HG03571 (cell line): ENCODE data around the gene TOLLIP.

Source experiments
- ATAC-seq: cut with Tn5 transposase; IDR thresholded peaks from one replicate; pipeline ENCODE4 v1.9.1; 2021; ENCODE audit not compliant: unreplicated experiment

TOLLIP gene

DNA sequence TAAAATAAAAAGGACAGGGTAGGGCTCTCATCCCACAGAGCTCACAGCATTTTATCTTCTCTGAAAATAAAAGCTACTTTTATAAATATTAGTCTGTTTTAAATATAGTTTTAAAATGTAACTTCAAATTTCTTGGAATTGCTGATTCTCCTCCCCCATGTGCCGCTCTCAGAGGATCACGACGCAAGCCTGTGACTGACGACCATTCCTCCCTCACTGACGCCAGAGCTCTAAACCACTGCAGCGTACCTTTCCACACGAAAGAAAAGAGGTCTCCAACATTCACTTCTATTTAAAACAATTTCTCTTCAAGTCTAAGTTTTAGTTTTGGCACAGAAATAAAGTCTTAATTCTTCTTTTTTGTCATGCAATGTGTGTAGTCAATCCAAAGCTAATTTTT, 9.3 kb downstream of the TOLLIP start:
- ATAC-seq, result no peak

DNA sequence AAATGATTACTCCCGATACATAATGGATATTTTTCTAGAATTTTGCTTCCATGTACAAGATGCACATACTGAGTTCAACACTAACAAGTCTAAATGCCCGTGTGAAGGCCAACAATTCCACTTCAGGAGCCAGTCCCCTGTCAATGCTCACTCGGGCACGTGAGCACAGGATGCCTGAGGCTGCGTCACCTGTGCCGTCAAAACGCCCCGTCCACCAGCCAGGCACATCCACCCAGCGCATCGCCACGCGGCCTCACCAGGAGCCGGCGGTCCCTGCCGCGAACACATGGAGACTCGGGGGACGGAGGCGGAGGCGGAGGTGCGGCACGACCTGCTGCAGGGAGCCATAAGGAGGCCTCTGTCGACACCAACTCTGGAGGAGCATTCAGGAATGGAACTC, 9.8 kb downstream of the TOLLIP start:
- ATAC-seq, result no peak

DNA sequence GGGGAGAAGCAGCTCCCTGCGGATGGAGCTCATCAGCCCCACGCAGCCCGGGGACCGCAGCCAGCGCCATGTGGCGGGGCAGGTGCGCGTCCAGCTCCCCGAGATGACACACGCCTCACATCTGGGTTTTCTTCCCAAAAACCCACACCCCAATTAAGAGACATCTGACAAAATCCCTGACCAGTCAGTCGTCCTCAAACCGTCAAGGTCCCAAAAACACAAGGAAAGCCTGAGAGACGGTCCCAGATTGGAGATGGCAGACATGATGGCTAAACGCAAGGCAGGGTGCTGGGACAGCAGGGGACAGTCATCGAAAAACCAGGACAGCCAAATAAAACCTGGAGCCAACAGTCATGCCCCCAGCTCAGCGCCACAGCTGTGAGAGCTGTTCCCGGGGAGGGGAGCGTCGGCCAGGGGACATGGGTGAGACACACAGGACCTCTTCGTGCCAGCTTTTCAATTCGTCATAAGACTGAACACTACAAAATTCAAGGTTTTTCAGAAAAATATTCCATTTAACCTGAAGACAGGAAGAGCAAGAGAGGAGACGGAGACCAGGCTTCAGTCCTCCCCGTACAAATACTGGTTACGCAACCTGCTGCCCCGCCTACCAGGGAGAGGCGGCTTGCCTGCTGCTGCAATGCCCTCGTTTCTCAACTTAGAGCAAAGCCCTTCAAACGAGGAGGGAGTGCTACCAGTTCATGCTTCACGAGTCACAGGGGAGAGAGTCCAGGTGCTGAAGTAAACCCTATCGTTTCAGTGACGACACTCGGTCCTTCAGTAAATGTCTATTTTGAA, 10.5 kb downstream of the TOLLIP start:
- ATAC-seq, result no peak

DNA sequence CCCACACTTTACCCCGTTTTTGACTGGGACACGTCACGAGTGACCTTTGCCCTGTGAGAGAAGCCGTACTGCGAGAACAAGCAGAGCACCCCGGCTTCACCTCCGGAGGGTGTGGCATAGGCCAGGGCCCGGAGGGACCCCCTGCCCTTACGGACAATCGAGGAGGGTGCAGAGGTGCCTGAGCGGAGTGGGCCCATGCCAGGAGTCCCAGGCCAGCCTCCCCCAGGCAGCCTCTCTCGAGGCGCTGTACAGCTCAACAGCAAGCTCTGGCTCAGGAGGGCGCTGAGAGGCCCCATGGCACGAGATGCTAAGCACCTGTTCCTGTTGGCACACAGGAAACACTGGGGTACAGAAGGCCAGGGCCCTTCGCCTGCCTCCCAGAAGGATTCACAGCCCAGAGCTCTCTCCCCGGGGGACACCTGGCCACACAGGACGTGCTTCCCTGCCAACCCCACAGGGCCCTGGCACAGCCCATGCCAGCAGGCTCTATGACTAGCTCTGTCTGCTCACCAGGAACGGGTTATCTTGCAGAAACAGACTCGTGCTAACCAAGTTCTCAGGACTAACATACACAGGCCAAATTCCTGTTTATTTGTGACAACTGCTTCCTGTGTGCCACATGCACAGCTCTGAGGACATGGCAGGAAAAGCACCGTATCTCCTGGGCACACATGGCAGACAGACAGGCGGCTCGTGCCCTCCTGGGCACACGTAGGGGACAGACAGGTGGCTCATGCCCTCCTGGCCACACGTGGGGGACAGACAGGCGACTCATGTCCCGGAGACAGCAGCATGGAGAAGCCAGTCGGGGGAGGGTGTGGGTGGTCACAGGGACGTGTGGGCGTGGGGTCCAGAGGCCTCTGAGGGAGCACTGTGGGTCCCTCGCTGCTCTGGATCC, 11.6 kb downstream of the TOLLIP start:
- ATAC-seq, result no peak

DNA sequence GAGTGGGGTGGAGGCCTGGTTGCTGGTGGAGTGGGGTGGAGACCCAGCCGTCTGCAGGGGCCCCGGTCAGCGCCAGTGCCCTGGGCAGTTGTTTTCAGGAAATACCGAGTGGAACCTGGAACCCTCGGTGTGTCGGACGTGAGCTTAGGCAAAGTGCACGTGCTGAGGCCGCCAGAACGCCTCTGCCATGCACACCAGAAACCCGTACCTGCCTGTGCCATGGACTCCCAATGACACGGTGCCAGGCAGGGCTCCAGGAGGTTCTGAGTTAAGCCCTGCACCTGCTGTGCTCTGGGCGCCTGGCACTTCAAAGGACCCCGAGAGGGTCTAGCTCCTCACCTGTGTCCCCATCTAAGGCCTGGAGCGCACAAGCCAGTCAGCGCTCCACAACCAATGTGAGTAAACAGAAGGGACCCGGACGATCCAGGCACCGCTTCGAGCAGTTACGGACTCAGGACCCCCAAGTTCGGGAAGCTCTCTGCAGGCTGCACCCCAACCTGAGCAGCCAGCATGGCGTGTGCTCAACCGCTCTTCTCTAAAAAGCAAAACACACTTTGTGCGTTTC, 12.3 kb downstream of the TOLLIP start:
- ATAC-seq, result no peak

DNA sequence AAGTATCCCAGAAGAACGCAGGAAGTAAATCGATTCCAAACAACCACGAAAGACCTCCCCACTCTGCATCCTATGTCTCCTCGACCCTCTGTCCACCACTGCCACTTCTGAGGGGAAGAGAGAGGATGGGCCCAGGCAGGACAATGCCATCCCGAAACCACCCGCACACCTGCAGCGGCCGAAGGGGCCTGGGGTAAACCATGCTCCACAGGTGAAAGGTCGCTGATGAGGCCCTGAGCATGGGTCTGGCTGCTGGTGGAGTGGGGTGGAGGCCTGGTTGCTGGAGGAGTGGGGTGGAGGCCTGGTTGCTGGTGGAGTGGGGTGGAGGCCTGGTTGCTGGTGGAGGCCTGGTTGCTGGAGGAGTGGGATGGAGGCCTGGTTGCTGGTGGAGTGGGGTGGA, 13.1 kb downstream of the TOLLIP start:
- ATAC-seq, result no peak

DNA sequence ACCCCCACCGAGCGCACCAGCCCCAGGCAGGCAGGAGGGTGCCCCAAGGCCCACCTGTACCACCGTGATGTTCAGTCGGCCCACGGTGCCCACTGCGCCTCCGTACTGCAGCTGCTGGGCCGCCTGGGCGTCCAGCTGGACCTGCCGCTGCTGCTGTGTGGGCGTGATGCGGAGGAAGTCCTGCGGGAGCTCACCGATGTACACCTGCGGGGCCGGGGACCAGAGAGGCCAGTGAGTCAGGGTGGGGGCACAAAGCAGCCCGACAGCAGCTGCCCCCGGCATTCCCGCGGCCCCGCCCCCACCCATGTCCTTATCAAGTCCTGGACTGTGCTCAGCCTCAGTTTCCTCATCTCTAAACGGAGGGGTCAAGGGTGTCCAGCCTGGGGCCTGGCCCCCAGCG, 13.8 kb downstream of the TOLLIP start:
- ATAC-seq, result no peak

DNA sequence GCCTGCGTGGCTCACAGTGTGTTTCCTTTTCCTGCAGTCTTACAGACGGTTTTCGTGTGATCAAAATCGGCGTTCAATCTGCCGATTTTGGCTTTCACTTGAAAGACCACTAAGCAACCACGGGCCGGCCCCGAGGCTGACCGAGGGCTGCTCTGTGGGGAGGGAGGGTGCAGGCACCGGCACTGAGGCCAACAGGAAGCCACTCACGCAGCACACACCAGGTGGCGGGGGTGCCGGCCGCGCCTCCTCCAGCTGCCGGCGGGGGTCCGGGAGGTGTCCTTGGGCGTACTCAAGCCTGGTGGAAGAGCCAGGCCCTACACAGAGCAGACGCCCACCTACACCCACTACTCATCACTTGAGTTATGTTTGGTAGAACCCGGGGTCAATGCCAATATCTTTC, 14.3 kb downstream of the TOLLIP start:
- ATAC-seq, result no peak

- no peak for ATAC-seq
Observed at GRCh38 chr11:1293619-1294015, 15.8 kb downstream of the TOLLIP start.

DNA sequence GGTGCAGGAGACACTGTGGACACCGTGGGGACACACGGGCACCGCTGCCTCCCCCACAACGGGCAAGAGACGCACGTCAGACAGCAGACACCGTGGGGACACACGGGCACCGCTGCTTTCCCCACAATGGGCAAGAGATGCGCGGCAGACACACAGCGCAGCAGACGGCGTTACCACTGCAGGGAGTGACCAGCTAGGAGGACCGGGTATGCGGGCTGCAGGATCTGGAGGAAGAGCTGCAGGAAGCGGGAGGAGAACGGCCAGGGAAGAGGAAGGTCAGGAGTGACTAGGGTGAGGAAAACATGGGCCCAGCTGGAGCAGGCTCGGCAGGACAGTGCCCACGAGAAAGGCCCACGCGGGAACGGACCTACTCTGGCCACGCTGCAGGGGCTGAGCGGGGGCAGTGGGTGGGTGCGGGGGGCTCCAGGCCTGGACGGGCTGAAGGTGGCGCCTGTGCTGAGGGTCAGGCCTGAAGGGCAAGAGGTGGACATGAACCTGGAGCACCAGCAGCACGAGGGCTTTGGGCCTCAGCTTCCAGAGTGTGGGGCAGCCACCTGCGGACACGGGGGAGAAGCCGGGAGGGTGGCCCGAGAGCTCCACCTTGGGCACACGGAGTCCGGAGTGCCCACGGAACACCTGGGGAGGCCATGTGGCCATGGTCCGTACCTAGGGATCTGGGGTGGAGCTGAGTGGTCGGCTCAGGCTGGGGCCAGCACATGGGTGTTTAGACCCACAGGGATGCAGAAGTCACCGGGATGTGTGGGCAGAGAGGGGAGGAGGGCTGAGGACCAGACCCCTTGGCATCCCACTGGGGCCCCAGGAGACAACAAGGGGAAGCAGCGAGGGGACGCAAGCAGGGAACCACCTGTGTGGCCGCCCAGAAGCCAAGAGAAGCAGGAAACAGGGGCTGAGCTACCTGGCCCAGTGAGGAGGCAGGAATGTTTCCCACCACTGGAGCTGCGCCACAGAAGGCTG, 16.5 kb downstream of the TOLLIP start:
- no peak for ATAC-seq

DNA sequence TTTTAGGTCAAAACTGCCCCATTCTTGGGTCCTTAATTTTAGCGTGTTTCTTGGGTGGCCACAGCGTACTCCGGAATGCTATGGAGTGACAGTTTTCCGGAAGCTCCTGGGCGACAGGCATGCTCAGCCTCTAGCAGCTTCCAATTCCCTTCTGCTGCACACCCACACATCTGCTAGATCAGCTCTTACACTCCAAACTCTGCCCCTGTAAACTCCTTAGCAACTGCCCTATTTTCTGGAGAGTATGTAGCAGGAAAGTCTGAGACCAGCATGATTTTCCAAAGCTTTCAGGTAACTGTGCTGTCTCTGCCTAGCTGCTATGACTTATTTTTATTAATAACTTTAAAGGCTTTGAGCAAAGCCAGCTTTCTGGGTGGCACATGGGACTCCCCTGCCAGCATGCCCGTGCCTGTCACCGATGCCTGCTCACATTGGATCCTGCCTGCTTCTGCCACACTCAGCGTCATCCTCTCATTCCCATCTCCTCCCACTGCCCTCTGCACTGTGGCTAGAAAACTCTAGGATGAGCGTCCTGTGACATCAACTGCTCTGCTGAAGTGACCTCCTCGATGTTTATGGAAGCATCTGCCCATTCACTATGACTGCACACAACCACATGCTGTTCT, 17.3 kb downstream of the TOLLIP start:
- ATAC-seq, result no peak

- no peak for ATAC-seq
Observed at GRCh38 chr11:1291295-1292017, 18.0 kb downstream of the TOLLIP start.

GRCh38 chr11:1290052-1291040, 19.1 kb downstream of the TOLLIP start:
- ATAC-seq, result no peak

DNA sequence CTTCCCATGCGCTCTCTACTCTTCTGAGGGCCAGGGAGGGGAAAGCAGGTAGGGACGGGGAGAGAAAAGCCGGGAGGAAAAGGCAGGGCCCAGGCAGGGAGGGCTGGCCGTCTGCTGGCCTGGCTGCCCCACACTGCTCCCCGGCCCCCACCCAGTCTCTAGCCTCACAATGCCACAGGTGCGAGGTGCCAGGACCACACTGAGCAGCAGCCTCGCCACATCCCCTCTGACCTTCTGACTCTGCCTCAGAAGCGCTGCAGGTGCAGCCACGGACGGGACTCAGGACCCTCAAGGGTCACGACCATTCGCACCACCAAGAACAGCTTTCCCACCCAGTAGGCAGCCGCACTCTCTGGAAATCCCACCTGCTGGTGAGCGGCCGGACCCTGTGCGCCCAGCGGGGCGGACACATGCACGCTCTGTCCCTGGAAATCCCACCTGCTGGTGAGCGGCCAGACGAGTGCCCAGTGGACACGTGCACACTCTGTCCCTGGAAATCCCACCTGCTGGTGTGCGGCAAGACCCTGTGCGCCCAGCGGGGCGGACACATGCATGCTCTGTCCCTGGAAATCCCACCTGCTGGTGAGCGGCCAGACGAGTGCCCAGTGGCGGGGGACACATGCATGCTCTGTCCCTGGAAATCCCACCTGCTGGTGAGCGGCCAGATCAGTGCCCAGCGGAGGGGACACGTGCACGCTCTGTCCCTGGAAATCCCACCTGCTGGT, 20.1 kb downstream of the TOLLIP start:
- no peak for ATAC-seq

DNA sequence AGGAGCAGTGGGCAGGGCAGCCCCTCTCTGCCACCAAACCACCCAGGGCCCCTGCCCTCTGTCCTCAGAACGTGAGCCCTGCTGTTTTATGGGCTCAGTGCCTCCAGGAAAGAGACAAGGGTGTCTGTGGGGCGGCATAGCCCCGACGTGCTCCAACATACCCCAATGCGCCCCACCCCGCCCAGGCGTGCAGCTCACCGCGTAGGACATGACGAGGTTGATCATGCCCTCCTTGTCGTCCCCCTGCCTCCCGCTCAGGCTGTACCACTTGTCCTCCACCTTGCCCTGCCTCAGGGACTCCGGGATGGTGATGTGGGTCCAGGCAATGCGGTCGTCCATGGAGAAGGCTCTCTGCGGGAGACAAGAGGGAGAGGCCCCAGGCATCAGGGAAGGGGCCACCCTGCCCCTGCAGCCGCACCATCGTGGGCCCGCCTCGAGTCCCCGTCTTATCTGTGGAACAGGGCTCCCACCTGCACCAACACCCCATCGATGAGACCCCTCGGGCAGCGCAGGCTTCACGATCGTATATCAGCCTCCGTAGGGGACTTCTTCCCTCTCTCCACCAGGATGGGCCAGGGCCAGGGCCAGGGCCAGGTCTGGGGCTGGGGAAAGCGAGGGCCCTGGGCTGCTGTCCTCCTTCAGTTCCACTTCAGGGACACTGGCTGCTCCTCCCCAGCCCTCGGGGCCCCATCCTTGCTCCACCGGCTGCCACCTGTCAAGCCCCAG, 20.8 kb downstream of the TOLLIP start:
- ATAC-seq, result no peak

DNA sequence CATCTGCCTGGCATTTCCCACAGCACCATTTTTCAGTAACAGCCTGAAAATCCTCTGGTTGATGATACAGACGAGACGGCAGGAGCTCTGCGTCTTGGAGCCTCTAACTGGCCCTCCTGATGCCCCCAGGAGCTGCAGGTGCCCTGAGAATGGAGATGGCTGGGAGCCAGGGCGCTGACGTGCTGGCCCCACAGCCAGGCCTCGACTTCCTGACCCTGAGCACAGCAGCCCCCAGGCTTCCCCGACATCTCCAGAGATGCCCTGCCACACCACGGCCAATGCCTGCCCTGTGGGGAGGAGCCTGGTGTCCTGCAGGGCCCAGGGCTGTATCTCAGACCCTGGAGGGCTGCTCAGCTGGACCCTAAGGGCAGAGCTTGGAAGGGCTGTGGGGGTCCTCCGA, 21.5 kb downstream of the TOLLIP start:
- ATAC-seq, result no peak

- no peak for ATAC-seq
Observed at GRCh38 chr11:1285876-1286275, 23.6 kb downstream of the TOLLIP start.
